ENCODE results near the gene PKP2.

Gene PKP2

GRCh38 chr12:32896432-32897280 lies at the start of gene PKP2:
Gene PKP2, minus strand, starts transcription at chr12:32896777. Its CDS starts 46 bp downstream, at chr12:32896731.
- no peak for DNase-seq

DNA sequence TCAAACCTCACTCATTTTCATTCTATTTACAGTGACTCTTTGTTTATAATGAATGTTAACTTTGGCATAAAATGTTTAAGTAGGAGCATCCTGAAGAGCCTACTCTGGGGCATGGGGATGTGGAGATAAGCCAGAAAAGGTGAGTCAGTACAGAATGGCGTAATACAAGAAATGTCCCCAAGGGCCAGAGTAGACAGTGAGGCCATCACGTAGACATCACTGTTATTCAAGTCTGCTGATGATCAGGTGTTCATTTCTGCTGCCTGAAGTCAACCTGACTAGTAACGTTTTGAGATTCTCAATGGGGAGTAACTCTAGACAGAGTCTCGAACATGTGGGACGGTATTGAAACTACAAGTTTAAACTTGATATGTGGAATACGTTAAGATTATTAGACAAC lies 47.6 kb upstream of the PKP2 start:
- DNase-seq = no peak

- DNase-seq = no peak
Observed at GRCh38 chr12:32939801-32940200, 43.2 kb upstream of the PKP2 start.

- DNase-seq = no peak
Observed at GRCh38 chr12:32926963-32927362, 30.4 kb upstream of the PKP2 start.

DNA sequence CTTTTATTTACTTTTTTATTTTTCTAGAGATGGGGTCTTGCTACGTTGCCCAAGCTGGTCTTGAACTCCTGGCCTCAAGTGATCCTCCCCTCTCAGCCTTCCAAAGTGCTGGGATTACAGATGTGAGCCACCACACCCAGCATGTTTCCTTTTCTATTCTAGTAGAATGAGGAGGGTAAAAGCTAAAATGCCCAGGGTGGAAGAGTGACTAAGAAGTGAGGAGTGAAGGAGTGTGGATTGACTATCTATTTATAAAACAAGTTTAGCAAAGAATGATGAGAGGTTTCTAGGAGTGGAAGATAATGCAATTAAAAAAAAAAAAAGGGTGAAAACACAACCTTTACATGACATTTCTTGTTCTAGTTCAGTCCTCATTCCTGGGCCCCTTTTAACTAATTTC lies 29.8 kb upstream of the PKP2 start:
- no peak for DNase-seq

GRCh38 chr12:32922546-32923297 lies 26.1 kb upstream of the PKP2 start:
- DNase-seq = no peak

GRCh38 chr12:32921397-32921796 lies 24.8 kb upstream of the PKP2 start:
- no peak for DNase-seq

GRCh38 chr12:32920506-32921085 lies 24.0 kb upstream of the PKP2 start:
- no peak for DNase-seq

DNA sequence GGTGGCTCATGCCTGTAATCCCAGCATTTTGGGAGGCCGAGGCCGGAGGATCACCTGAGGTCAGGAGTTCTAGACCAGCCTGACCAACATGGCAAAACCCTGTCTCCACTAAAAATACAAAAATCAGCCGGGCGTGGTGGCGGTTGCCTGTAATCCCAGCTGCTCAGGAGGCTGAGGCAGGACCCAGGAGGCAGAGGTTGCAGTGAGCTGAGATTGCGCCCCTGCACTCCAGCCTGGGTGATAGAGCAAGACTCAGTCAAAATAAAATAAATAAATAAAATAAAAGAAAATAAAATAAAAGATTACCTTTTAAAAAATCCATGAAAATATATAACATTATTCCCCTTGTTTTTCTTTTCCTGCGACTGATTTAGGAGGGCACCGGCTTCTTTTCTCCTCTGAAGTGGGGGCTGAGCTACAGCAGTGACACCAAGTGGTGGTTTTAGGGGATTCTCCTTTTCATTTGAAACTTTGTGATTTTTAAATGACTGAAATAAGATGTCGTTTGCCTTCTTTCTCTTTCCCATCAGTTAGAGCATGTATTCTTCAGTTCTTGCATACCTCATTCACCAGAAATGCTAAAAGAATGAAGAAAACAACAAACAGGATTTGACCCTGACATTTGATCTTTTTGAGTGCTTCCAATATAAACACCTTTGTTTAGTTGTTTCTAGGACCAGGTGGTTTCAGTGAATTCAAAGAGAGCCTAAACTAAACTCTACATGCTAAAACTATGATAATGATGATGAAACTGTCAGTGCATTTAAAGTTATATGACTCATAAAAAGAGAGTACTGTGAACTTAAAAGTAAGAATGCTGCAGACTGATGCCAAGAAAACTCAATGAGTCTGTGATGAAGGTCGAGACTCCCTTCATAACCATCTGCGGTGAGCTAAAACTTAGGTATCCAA lies 22.6 kb upstream of the PKP2 start:
- DNase-seq = no peak

GRCh38 chr12:32917094-32917611 lies 20.6 kb upstream of the PKP2 start:
- DNase-seq = no peak

DNA sequence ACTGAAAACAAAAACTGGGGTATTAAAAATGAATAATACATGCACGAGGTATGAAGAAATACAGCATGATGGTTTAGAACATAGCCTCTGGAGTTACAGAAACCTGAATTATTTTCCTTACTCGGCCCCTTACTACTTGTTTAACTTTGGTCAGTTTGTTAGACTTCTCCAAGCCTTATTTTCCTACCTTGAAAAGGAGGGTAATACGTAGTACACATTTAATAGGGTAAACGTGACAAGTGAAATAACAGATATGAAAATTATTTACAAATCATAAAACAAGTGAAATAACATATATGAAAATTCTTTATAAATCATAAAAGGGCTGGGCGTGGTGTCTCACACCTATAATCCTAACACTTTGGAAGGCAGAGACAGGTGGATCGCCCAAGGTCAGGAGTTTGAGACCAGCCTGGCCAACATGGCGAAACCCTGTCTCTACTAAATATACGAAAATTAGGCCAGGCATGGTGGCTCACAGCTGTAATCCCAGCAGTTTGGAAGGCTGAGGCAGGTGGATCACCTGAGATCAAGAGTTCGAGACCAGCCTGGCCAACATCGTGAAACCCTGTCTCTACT lies 11.4 kb upstream of the PKP2 start:
- DNase-seq = no peak

GRCh38 chr12:32907166-32907565 lies 10.6 kb upstream of the PKP2 start:
- no peak for DNase-seq

- no peak for DNase-seq
Observed at GRCh38 chr12:32906399-32907165, 10.0 kb upstream of the PKP2 start.

DNA sequence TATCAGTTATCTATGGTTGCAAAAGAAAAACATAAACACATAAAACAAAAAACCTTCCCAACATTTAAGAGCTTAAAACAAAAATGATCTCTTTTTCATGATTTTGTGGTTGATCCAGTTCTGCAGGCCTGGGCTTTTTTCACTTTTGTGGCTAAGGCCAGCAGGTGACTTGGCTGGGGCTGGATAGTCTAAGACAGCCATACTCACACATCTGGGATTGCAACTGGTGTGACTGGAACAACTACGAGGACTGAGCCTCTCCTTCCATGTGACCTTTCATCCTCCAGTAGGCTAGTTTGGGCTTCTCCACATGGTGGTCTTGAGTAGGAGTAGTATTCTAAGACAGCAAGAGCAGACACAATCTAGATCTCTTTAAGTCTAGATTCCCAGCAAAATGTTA lies 7.2 kb upstream of the PKP2 start:
- no peak for DNase-seq

DNA sequence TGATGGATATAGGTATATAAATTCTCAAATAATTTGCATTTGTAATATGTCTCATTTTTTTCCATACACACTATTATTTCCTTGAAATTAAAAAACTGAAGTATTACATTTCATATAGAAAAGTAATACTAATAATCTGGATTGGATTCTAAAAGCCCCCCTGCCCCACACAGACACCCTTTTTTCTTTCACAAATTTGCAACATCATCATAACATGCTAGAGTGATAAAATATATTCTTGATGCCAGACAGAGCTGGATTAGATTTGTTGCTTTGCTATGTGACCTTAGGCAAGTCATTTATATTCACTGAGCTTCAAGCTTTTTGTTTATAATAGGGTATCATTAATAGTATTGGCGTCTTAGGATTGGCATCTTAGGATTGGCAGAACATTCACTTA lies 6.7 kb upstream of the PKP2 start:
- no peak for DNase-seq

- DNase-seq = no peak
Observed at GRCh38 chr12:32902287-32902997, 5.9 kb upstream of the PKP2 start.

DNA sequence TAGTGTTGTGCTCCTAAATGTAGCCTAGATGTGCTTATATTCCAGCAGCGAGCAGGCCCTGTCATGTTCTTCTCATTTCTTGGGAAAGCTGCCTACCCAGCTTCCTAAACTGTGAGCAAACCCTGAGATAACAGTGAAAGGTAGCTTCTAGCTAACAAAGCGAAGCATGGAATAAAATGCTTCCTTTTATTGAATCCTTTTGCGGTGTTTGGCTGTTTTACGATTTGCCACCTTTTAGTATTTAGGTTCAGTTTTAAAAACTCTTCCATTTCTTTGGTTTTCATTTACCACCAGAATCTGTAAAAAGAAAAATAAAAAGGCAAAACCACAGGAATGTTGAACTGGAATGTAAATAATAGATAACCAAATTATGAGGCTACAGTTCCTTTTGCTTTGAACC lies 5.0 kb upstream of the PKP2 start:
- DNase-seq = no peak

DNA sequence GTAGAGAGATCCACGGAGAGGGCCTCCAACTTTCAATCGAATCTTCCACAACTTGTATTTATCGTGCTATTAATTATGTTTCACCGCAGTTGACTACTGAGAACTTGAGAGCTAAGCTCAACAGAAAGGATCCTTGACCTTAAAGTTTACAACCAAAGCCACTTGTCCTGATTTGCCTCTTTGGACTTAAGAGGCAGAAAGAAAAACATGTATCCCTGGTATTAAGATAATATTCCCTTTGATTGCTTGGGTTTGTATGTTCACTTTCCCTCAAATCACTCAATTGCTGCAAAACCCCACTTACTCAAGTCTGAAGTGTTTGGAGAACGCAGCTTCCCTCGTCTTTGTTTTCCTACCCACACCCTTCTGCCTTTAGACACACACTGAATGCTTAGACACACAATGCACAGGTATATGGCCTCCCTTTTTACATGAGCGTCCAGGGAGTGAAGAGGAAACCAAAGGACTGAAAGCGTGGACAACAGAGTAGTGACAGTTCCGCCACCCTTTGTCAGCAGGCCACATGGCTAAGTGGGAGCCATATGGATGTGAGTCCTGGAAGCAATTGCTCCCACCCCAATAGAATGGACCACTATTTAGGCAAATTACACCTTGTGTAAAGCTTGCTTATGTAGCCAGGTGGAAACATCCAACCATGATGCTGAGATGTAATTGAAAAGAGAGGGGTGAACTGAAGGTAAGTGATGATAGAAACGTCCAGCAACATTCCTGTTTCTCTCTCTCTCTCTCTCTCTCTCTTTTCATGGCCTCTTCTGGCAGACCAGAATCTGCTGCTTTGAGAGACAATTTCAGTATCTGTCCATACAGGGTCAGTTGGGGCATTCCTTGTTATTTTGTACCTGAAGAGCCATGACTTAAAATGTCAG lies 1.4 kb upstream of the PKP2 start:
- DNase-seq = no peak

DNA sequence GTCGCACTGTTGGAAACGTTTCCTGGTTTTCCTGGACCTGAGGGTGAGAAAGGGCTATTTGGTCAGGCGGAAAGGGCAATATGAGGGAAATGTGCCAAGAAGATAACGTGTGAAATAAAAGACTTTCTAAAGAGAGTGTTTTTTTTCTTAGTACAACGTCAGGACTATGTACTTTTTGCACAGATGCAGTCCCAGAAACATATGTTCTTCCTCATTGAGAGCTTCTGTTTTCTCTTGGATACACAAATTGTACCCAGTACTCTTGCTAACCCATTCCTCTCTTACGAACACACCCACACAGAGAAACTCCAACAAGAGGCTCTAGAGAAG lies 669 bp upstream of the PKP2 start:
- no peak for DNase-seq

All from activated naive CD4-positive, alpha-beta T cell treated with Interleukin-2 at 50 U/mL for 16 hours (primary cell).